K562 (cell line): ENCODE measurements around the gene RAB13. TPM values are rescaled to one million over a fixed set of nuclear protein-coding genes. Genes with fewer than 3 reads are reported as not detected.

Source experiments
- BACH1 ChIP-seq: fragments of 200-800 bp; sonication (Bioruptor generic); IDR thresholded peaks from 2 replicates; pipeline ENCODE4 v1.6.1; 2016; ENCODE audit warnings: missing genetic modification characterization, missing compliant biosample characterization
- CCNT2 ChIP-seq: IDR thresholded peaks from 2 replicates; pipeline ENCODE4 v1.6.1; 2011; ENCODE audit warnings: borderline replicate concordance, low read depth, mild to moderate bottlenecking, moderate library complexity, mixed read lengths, low read length; ENCODE audit not compliant: insufficient read length; ENCODE audit errors: extremely low read depth
- CTCFL ChIP-seq: IDR thresholded peaks from 2 replicates; pipeline ENCODE4 v1.6.1; 2011; ENCODE audit warnings: borderline replicate concordance, low read depth, mild to moderate bottlenecking, moderate library complexity, low read length; ENCODE audit not compliant: insufficient read depth, poor library complexity, severe bottlenecking
- E2F6 ChIP-seq, 2 experiments: IDR thresholded peaks; 2 replicates each; pipeline ENCODE4 v1.6.1; 2011; ENCODE audit warnings: borderline replicate concordance in 1 of 2, control low read depth in 1 of 2, low read depth in 1 of 2, low read length in 1 of 2, mild to moderate bottlenecking in 1 of 2, mixed read lengths in 1 of 2, moderate library complexity in 1 of 2; ENCODE audit not compliant: insufficient read depth in 1 of 2, insufficient read length in 1 of 2, poor library complexity in 1 of 2, severe bottlenecking in 1 of 2; ENCODE audit errors: extremely low read depth in 1 of 2
- EP300 ChIP-seq: IDR thresholded peaks from 2 replicates; pipeline ENCODE4 v1.6.1; 2012; ENCODE audit warnings: low read length, improper control_type of control experiment
- KAT7 ChIP-seq: sonication (generic); formaldehyde crosslinking; IDR thresholded peaks from 2 replicates; pipeline ENCODE4 v1.8.0; 2022; ENCODE audit warnings: missing genetic modification reagents, mild to moderate bottlenecking, borderline replicate concordance
- MNT ChIP-seq, 2 experiments: fragments of 450-650 bp; conservative IDR thresholded peaks; 2 replicates each; pipeline ENCODE4 v1.6.1; 2017; ENCODE audit warnings: mild to moderate bottlenecking in 2 of 2, moderate library complexity in 2 of 2
- OTX1 ChIP-seq: fragments of 450-650 bp; formaldehyde crosslinking; IDR thresholded peaks from 2 replicates; pipeline ENCODE4 v1.4.0; 2022; ENCODE audit warnings: mild to moderate bottlenecking
- RAD51 ChIP-seq: fragments of 450-650 bp; IDR thresholded peaks from 2 replicates; pipeline ENCODE4 v1.7.1; 2016; ENCODE audit warnings: low read depth, mild to moderate bottlenecking, borderline replicate concordance
- SIRT6 ChIP-seq: IDR thresholded peaks from one replicate; pipeline ENCODE4 v1.6.1; 2012; ENCODE audit warnings: low read depth, mild to moderate bottlenecking, control low read depth, inconsistent platforms, low read length, moderate library complexity
- SMARCA4 ChIP-seq: fragments of 450-650 bp; IDR thresholded peaks from 2 replicates; pipeline ENCODE4 v1.6.1; 2016
- SMARCB1 ChIP-seq: IDR thresholded peaks from 2 replicates; pipeline ENCODE4 v1.6.1; 2011; ENCODE audit warnings: improper control_type of control experiment, low read depth; ENCODE audit not compliant: insufficient read length
- SMARCE1 ChIP-seq: fragments of 450-650 bp; IDR thresholded peaks from 2 replicates; pipeline ENCODE4 v1.7.1; 2016; ENCODE audit warnings: mild to moderate bottlenecking
- SUPT5H ChIP-seq: fragments of 450-650 bp; IDR thresholded peaks from 2 replicates; pipeline ENCODE4 v1.6.1; 2016
- TAF1 ChIP-seq: IDR thresholded peaks from 2 replicates; pipeline ENCODE4 v1.6.1; 2011; ENCODE audit warnings: mild to moderate bottlenecking, low read length, moderate library complexity; ENCODE audit not compliant: insufficient read depth, control insufficient read depth, severe bottlenecking; ENCODE audit errors: extremely low read depth
- TARDBP ChIP-seq: fragments of 450-650 bp; IDR thresholded peaks from 2 replicates; pipeline ENCODE4 v1.6.1; 2016
- TFAP4 ChIP-seq: sonication (generic); formaldehyde crosslinking; IDR thresholded peaks from 2 replicates; pipeline ENCODE4 v1.8.0; 2022; ENCODE audit warnings: missing genetic modification reagents, mild to moderate bottlenecking, moderate library complexity, borderline replicate concordance
- ZNF398 ChIP-seq: fragments of 250-450 bp; sonication (Bioruptor Pico); IDR thresholded peaks from 2 replicates; pipeline ENCODE4 v1.8.0; 2021; ENCODE audit warnings: moderate library complexity, mild to moderate bottlenecking, inconsistent platforms
- polyA plus RNA-seq, 8 experiments: library from polyadenylated mRNA; depleted of rRNA in 4 of 8; stranded (reverse) in 5 of 8; unstranded in 3 of 8; fragments of >200 nt; fragmentation: Nextera tagmentation in 2 of 8; fragmentation: Illumina TruSeq in 1 of 8; extraction: Ambion mirVana in 2 of 8; extraction: Trizol in 1 of 8; gene quantifications; 2 replicates each; pipeline versions ENCODE4 v1.2.1 to v1.2.3, GENCODE V29; 2011 to 2014; ENCODE audit warnings: inconsistent platforms in 1 of 8, missing spikeins in 1 of 8
- total RNA-seq, 7 experiments: library from RNA; depleted of rRNA in 6 of 7; stranded (reverse); fragments of >200 nt in 6 of 7; fragmentation: Illumina TruSeq in 2 of 7; extraction: Trizol in 2 of 7; gene quantifications; 2 replicates each; pipeline versions ENCODE4 v1.2.1 to v1.2.3, GENCODE V29; 2011 to 2021; ENCODE audit warnings: low replicate concordance in 1 of 7

Gene RAB13
- total and polyA plus RNA-seq, 9 of the 15 experiments (the other 6 are each of a cell fraction or from before 2014, with no cell fraction given), result 22.3 to 100 (median 39.8) TPM

- TF ChIP-seq SMARCA4, result peak; percentile 75; the same call in 1 of the 2 replicates
- peak; percentile 60 for TF ChIP-seq SMARCE1
- 0 out of 2 replicates have a peak, but pooled peaks have one; percentile 39 for TF ChIP-seq OTX1 (CRISPR knock-in tag)
- TF ChIP-seq MNT (conservative IDR thresholded peaks at IDR 0.05), result peak; percentile 88 to 94
- peak; percentile 82 for TF ChIP-seq CCNT2
- TF ChIP-seq BACH1 (tag), result no peak
- peak; percentile 95 for TF ChIP-seq TFAP4 (CRISPR knock-in tag)
- peak; percentile 90 to 93 for TF ChIP-seq E2F6 (IDR thresholded peaks at IDR 0.05; ENCODE audit: borderline replicate concordance in 1 of 2, extremely low read depth in 1 of 2, insufficient read depth in 1 of 2, insufficient read length in 1 of 2, low read depth in 1 of 2, low read length in 1 of 2, poor library complexity in 1 of 2, severe bottlenecking in 1 of 2)
- no peak for TF ChIP-seq SMARCB1
- peak; percentile 3; the same call in 1 of the 2 replicates for TF ChIP-seq EP300
- peak; percentile 89 for TF ChIP-seq SUPT5H
- peak; percentile 80 for TF ChIP-seq CTCFL
- peak; percentile 61; the same call in 1 of the 2 replicates for TF ChIP-seq KAT7
- no peak for TF ChIP-seq ZNF398 (CRISPR knock-in tag)
- TF ChIP-seq TARDBP, result peak; percentile 64; the same call in 1 of the 2 replicates
- TF ChIP-seq RAD51, result peak; percentile 93
- TF ChIP-seq TAF1, result peak; percentile 78
- TF ChIP-seq SIRT6, result no peak
Measured at GRCh38 chr1:153967107-153967999, 18.8 kb downstream of the RAB13 start, which contains the start of gene CREB3L4 (continued).
